ENCODE measurements around the gene C9orf57. TPM values are rescaled to one million over a fixed set of nuclear protein-coding genes. Genes with fewer than 3 reads are reported as not detected.

C9orf57 gene
- total and polyA plus RNA-seq, 2 donors (not counting 1 experiment from before 2014, with no cell fraction given), result not detected

- H3K9ac ChIP-seq (ENCODE audit: low read length), result no peak overlapping the region
- H3K4me1 ChIP-seq (ENCODE audit: control insufficient read depth in 2 of 2, insufficient read depth in 2 of 2, low read length in 2 of 2), result no peaks in the 10 kb centered on the region
- 81% methylated on average over 6 of the region's 7 CpGs for WGBS (ENCODE audit: insufficient coverage)
- Mint-ChIP-seq H3K4me1 (no peaks in the 10 kb centered on the region), H3K27ac (no peak overlapping the region), H3K27me3 (peaks cover 16% of the 10 kb centered on the region), H3K4me3 (no peak overlapping the region), H3K9me3 (ENCODE audit: insufficient read depth) (no peaks in the 10 kb centered on the region)
- H3K9me3 ChIP-seq (ENCODE audit: control extremely low read depth in 1 of 3, control insufficient read depth in 2 of 3, insufficient read depth in 1 of 3, low read length in 2 of 3), result no peaks in the 10 kb centered on the region
- no peaks in the 10 kb centered on the region for H4K20me1 ChIP-seq (ENCODE audit: control insufficient read depth, insufficient read depth, low read length, poor library complexity, severe bottlenecking)
- POLR2A ChIA-PET, result no interaction called here
- H3K27me3 ChIP-seq (replicated peaks in 1 of 4; ENCODE audit: control extremely low read depth in 1 of 4, control insufficient read depth in 3 of 4, insufficient read depth in 4 of 4, low read length in 3 of 4), result no peaks in the 10 kb centered on the region
- CTCF ChIA-PET, result no interaction called here
- H2AFZ ChIP-seq (ENCODE audit: insufficient read depth, low read depth, low read length, poor library complexity, severe bottlenecking), result no peak overlapping the region
- no peaks in the 10 kb centered on the region for H3K79me2 ChIP-seq (ENCODE audit: control insufficient read depth, insufficient read depth, low read length)
- DNase-seq (no peak), ATAC-seq (ENCODE audit: low read depth) (no peak)
- H3K4me3 ChIP-seq (ENCODE audit: control extremely low read depth in 1 of 5, extremely low read depth in 1 of 5, insufficient read depth in 1 of 5, low read depth in 2 of 5, low read length in 4 of 5), result no peak overlapping the region
- H3K4me2 ChIP-seq (replicated peaks; ENCODE audit: low read depth, low read length, poor library complexity, severe bottlenecking), result no peak overlapping the region
- no peaks in the 10 kb centered on the region for H3K36me3 ChIP-seq (replicated peaks in 1 of 2; ENCODE audit: control extremely low read depth in 1 of 2, control insufficient read depth in 1 of 2, extremely low read depth in 1 of 2, insufficient read depth in 2 of 2, low read length in 1 of 2)
- no peak overlapping the region for H3K27ac ChIP-seq (ENCODE audit: low read length in 2 of 2)
- TF ChIP-seq EZH2 (IDR thresholded peaks at IDR 0.05; ENCODE audit: borderline replicate concordance, insufficient read depth, low read depth, low read length, poor library complexity, severe bottlenecking) (no peak), CTCF (IDR thresholded peaks at IDR 0.05) (no peak)
- intact Hi-C loops (cut with micrococcal nuclease), result no loop called here
Measured at GRCh38 chr9:72065076-72065475, 4.7 kb upstream of the C9orf57 start.

- intact Hi-C loops (cut with micrococcal nuclease), result no loop called here
- no peaks in the 10 kb centered on the region for H3K27me3 ChIP-seq (replicated peaks in 1 of 4; ENCODE audit: control extremely low read depth in 1 of 4, control insufficient read depth in 3 of 4, insufficient read depth in 4 of 4, low read length in 3 of 4)
- no peak overlapping the region for H3K9ac ChIP-seq (ENCODE audit: low read length)
- TF ChIP-seq CTCF (IDR thresholded peaks at IDR 0.05) (no peak), EZH2 (IDR thresholded peaks at IDR 0.05; ENCODE audit: borderline replicate concordance, insufficient read depth, low read depth, low read length, poor library complexity, severe bottlenecking) (no peak)
- no peaks in the 10 kb centered on the region for H4K20me1 ChIP-seq (ENCODE audit: control insufficient read depth, insufficient read depth, low read length, poor library complexity, severe bottlenecking)
- H3K4me3 ChIP-seq (ENCODE audit: control extremely low read depth in 1 of 5, extremely low read depth in 1 of 5, insufficient read depth in 1 of 5, low read depth in 2 of 5, low read length in 4 of 5), result no peak overlapping the region
- DNase-seq, result no peak
- ChIA-PET CTCF (no interaction called here), POLR2A (no interaction called here)
- no peak overlapping the region for H3K4me2 ChIP-seq (replicated peaks; ENCODE audit: low read depth, low read length, poor library complexity, severe bottlenecking)
- 86% methylated on average over 2 of the region's 3 CpGs for WGBS (ENCODE audit: insufficient coverage)
- H3K27ac Mint-ChIP-seq, result no peak overlapping the region
- H3K4me1 ChIP-seq (ENCODE audit: control insufficient read depth in 2 of 2, insufficient read depth in 2 of 2, low read length in 2 of 2), result no peaks in the 10 kb centered on the region
- H3K4me3 Mint-ChIP-seq, result no peak overlapping the region
- H3K4me1 Mint-ChIP-seq, result no peaks in the 10 kb centered on the region
- no peaks in the 10 kb centered on the region for H3K9me3 Mint-ChIP-seq (ENCODE audit: insufficient read depth)
- no peak for ATAC-seq (ENCODE audit: low read depth)
- no peaks in the 10 kb centered on the region for H3K9me3 ChIP-seq (ENCODE audit: control extremely low read depth in 1 of 3, control insufficient read depth in 2 of 3, insufficient read depth in 1 of 3, low read length in 2 of 3)
- no peaks in the 10 kb centered on the region for H3K79me2 ChIP-seq (ENCODE audit: control insufficient read depth, insufficient read depth, low read length)
- H3K27ac ChIP-seq (ENCODE audit: low read length in 2 of 2), result no peak overlapping the region
- peaks cover 6% of the 10 kb centered on the region for H3K27me3 Mint-ChIP-seq
- no peaks in the 10 kb centered on the region for H3K36me3 ChIP-seq (replicated peaks in 1 of 2; ENCODE audit: control extremely low read depth in 1 of 2, control insufficient read depth in 1 of 2, extremely low read depth in 1 of 2, insufficient read depth in 2 of 2, low read length in 1 of 2)
- H2AFZ ChIP-seq (ENCODE audit: insufficient read depth, low read depth, low read length, poor library complexity, severe bottlenecking), result no peak overlapping the region
Measured at GRCh38 chr9:72052122-72052521, 8.3 kb downstream of the C9orf57 start.
